Colonic mucosa (tissue), 4 donors: ENCODE measurements around the gene KRT7. TPM values are rescaled to one million over a fixed set of nuclear protein-coding genes. Genes with fewer than 3 reads are reported as not detected.

Experiments used
- DNase-seq: peaks from one replicate; pipeline ENCODE4 v3.0.0-alpha.2; 2020
- H3K27ac ChIP-seq: fragments of 200-600 bp; one replicate; pipeline ENCODE4 v1.8.0; 2021
- H3K27me3 ChIP-seq: fragments of 200-600 bp; one replicate; pipeline ENCODE4 v1.8.0; 2021
- H3K36me3 ChIP-seq: fragments of 200-600 bp; one replicate; pipeline ENCODE4 v1.8.0; 2021
- H3K4me1 ChIP-seq: fragments of 200-600 bp; one replicate; pipeline ENCODE4 v1.8.0; 2021; ENCODE audit warnings: mild to moderate bottlenecking
- H3K4me3 ChIP-seq: fragments of 200-600 bp; one replicate; pipeline ENCODE4 v1.8.0; 2021
- H3K9ac ChIP-seq, 2 donors: one replicate each; pipeline ENCODE4 v1.7.0; 2013; ENCODE audit warnings: control low read depth in 2 of 2, low read depth in 2 of 2, low read length in 2 of 2
- H3K9me3 ChIP-seq: fragments of 200-600 bp; one replicate; pipeline ENCODE4 v1.8.0; 2021
- CTCF ChIP-seq: fragments of 200-600 bp; IDR thresholded peaks from one replicate; pipeline ENCODE4 v1.8.0; 2022; ENCODE audit warnings: antibody characterized with exemption, mild to moderate bottlenecking
- intact Hi-C: fragments of 100-400 bp; cut with DNase I; formaldehyde crosslinking; loops from one replicate; pipeline ENCODE4 v1.14.1; 2022
- total RNA-seq, 2 donors: library from RNA; stranded (reverse); fragmentation: NEBNext Ultra II Directional in 1 of 2; extraction: Animal tissue kit (Norgen Biotek cat#: 25700) in 1 of 2; gene quantifications; one replicate each; pipeline ENCODE4 v1.2.1, GENCODE V29; 2021
- donor health status: healthy.
- donor health status: DM: no; HTN: no; CAD: no.
- donor health status: DM: no; HTN: no; CAD: no.

KRT7 gene
- total RNA-seq, 2 donors from 2014 or later = 2.1 to 4.0 TPM

DNA sequence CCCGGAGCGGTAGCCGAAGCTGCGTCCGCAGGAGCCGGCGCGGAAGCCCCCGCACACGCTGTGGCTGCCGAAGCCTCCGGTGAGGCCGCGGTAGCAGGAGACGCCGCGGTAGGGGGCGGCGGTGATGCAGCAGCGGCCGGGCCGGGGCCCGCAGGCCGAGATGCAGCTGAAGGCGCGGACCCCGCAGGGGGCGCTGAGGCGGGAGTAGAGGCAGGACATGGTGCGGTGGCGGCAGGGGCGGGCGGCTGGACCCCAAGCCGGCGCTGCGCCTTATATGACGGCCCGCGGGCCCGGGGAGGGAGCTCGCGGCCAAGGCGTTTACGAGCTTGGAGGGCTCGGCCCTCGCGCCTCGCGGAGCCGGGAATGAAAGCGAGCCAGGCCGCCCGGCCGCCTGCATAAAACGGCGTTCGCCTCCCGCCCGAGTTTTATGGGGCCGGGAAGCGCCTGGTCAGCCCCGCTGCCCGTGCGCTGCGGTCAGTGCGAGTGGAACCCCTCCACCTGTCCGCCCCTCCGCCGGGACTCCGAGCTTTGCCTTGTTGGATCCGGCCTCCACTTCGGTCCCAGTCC, 25.4 kb downstream of the KRT7 start:
- Histone ChIP-seq H3K27me3 (peaks cover 21% of the 10 kb centered on the region), H3K4me3 (no peak overlapping the region), H3K9me3 (no peaks in the 10 kb centered on the region), H3K4me1 (peaks cover 6% of the 10 kb centered on the region), H3K27ac (no peak overlapping the region), H3K36me3 (no peaks in the 10 kb centered on the region), H3K9ac (no peak overlapping the region)
- no peak for TF ChIP-seq CTCF
- intact Hi-C loops = no loop called here
- no peak for DNase-seq

- intact Hi-C loops = no loop called here
- no peak overlapping the region for H3K9ac ChIP-seq
- H3K27ac ChIP-seq = no peak overlapping the region
- peaks cover 21% of the 10 kb centered on the region for H3K27me3 ChIP-seq
- no peak for DNase-seq
- no peak overlapping the region for H3K4me3 ChIP-seq
- H3K9me3 ChIP-seq = no peaks in the 10 kb centered on the region
- no peaks in the 10 kb centered on the region for H3K36me3 ChIP-seq
- no peak for TF ChIP-seq CTCF
- H3K4me1 ChIP-seq = peaks cover 6% of the 10 kb centered on the region
Observed at GRCh38 chr12:52259657-52260243, 26.7 kb downstream of the KRT7 start.

DNA sequence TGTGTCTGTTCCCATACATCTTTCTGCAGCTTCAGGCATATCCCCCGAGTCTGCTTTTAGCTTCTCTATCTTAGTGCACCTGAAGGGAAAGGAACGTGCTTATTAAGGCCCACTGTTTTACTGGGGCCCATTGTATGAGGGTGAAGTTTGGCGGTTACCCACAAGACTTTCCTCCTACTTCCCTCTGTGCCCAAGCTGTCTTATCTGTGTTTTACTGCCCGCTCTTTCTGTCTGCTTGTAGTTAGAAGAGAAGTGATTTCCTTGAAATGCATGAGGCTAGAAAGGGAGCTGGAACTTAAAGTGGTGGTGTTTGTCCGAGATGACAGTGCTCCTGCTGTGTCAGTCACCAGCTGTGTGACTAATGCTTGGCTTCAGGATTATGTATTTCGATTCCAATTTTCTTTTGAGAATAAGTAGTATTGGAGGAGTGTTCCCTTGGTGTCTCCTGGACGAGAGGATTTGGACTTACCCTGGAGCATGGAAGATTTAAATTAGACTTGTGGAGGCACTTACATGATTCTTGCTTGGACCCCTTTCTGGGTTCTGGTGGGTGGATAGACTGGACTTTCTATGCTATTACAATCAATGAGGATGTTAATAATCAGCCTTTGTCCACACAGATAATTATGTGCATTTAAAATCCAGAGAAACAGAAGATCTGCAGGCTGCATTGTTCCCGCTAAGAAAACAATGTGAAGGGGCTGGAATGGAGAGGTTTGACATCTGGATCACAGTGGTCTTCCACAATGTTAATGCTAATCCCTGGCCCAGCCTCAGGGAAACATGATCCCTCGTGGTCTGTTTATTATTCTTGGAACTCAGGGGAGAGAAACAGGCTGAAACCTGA, 27.5 kb downstream of the KRT7 start:
- Histone ChIP-seq H3K27me3 (peaks cover 21% of the 10 kb centered on the region), H3K4me3 (no peak overlapping the region), H3K9me3 (no peaks in the 10 kb centered on the region), H3K36me3 (no peaks in the 10 kb centered on the region), H3K27ac (no peak overlapping the region), H3K9ac (no peak overlapping the region), H3K4me1 (peaks cover 6% of the 10 kb centered on the region)
- TF ChIP-seq CTCF = no peak
- no peak for DNase-seq
- intact Hi-C loops = no loop called here

DNA sequence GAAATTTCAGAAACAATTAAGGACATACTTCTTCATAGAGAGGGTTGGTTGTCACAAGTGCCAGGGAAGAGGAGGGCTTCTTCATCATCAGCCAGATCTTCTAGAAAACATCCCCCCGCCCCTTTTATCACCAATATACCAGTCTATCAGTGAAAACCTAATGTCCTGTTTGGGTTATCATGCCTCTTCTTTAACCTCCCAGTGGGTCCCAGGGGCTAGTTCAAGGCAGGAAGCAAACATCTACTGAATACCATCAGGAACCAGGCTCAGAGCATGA, 28.1 kb downstream of the KRT7 start:
- no peak for DNase-seq
- Histone ChIP-seq H3K27ac (no peak overlapping the region), H3K27me3 (peaks cover 21% of the 10 kb centered on the region)

GRCh38 chr12:52262286-52262685, 29.2 kb downstream of the KRT7 start:
- no peak overlapping the region for H3K4me3 ChIP-seq
- no peak for DNase-seq
- intact Hi-C loops = no loop called here

More for the DNA sequence above, 28.1 kb downstream of the KRT7 start:
- no peaks in the 10 kb centered on the region for H3K36me3 ChIP-seq
- peak overlapping the region in 1 of 2 donors; percentile 12 for H3K9ac ChIP-seq
- H3K9me3 ChIP-seq = no peaks in the 10 kb centered on the region
- intact Hi-C loops = no loop called here
- no peak overlapping the region for H3K4me3 ChIP-seq
- peaks cover 6% of the 10 kb centered on the region for H3K4me1 ChIP-seq
- TF ChIP-seq CTCF = no peak

More at GRCh38 chr12:52262286-52262685, 29.2 kb downstream of the KRT7 start:
- Histone ChIP-seq H3K27ac (no peak overlapping the region), H3K36me3 (no peaks in the 10 kb centered on the region), H3K9me3 (no peaks in the 10 kb centered on the region), H3K9ac (no peak overlapping the region), H3K4me1 (peaks cover 6% of the 10 kb centered on the region), H3K27me3 (peaks cover 16% of the 10 kb centered on the region)
- no peak for TF ChIP-seq CTCF
